ENCODE data around the gene UBXN6. TPM values are rescaled to one million over a fixed set of nuclear protein-coding genes. Genes with fewer than 3 reads are reported as not detected.

Gene UBXN6
- total and polyA plus RNA-seq, 2 of the 8 experiments (the other 6 are each of a cell fraction or from before 2014, with no cell fraction given) = 28.0 to 43.8 TPM

- no peak overlapping the region for H3K23ac ChIP-seq (ENCODE audit: insufficient read length)
- H3K4ac ChIP-seq (replicated peaks; ENCODE audit: insufficient read length, low read depth, low read length) = no peak overlapping the region
- no peak overlapping the region for H2AK5ac ChIP-seq (ENCODE audit: low read depth, low read length)
- no peak overlapping the region for H3K4me2 ChIP-seq (ENCODE audit: insufficient read depth in 1 of 2, low read depth in 2 of 2, low read length in 2 of 2)
- H3K4me3 ChIP-seq (ENCODE audit: extremely low read depth in 1 of 4, insufficient read depth in 2 of 4, low read depth in 3 of 4, low read length in 4 of 4) = no peak overlapping the region
- H4K5ac ChIP-seq (ENCODE audit: insufficient read length, low read depth, low read length) = no peak overlapping the region
- H2BK5ac ChIP-seq (ENCODE audit: low read depth, low read length) = no peak overlapping the region; the same call in 1 of the 2 replicates
- POLR2A ChIA-PET (ENCODE audit: partially characterized antibody) = interaction anchor here (0.8 to 58.1 kb wide), 9 partner anchors 11 to 95 kb away, joined by 3 to 1590 read pairs (median 3); partner anchors contain the start of genes CHAF1A, HDGFL2, SH3GL1 and UBXN6
- H3K18ac ChIP-seq (ENCODE audit: extremely low read depth, low read length) = no peak overlapping the region
- no peaks in the 10 kb centered on the region for H3K9me3 ChIP-seq (ENCODE audit: insufficient read depth in 2 of 2, low read depth in 1 of 2, low read length in 1 of 2)
- no peaks in the 10 kb centered on the region; a peak in 3 of 7 replicates for H3K4me1 ChIP-seq (replicated peaks in 1 of 4; ENCODE audit: control insufficient read depth in 3 of 4, insufficient read depth in 4 of 4, low read length in 3 of 4)
- FAIRE-seq = no peak
- H3K79me2 ChIP-seq (ENCODE audit: control insufficient read depth in 1 of 2, insufficient read depth in 2 of 2, low read length in 2 of 2) = no peaks in the 10 kb centered on the region
- H3K14ac ChIP-seq (ENCODE audit: insufficient read length) = no peak overlapping the region
- H4K8ac ChIP-seq (ENCODE audit: extremely low read depth, insufficient read depth, low read length) = no peak overlapping the region; the same call in 1 of the 2 replicates
- H4K91ac ChIP-seq (replicated peaks; ENCODE audit: insufficient read length, low read length) = no peak overlapping the region
- H2BK20ac ChIP-seq (ENCODE audit: low read length) = no peak overlapping the region
- H4K20me1 ChIP-seq (replicated peaks in 1 of 2; ENCODE audit: control insufficient read depth in 1 of 2, insufficient read depth in 2 of 2, low read length in 2 of 2) = peaks cover 6 to 18% of the 10 kb centered on the region in 2 experiments
- 92% methylated on average over 23 of the region's 24 CpGs; no CpG with 5 or more reads in 1 of the 2 experiments for WGBS, 2 experiments (ENCODE audit: extremely low coverage in 1 of 2, insufficient coverage in 1 of 2, insufficient read length in 1 of 2, insufficient replicate concordance in 2 of 2, low coverage in 1 of 2, low lambda C conversion rate in 2 of 2, missing lambda C conversion rate in 1 of 2)
- no peak for DNase-seq (ENCODE audit: low read depth in 1 of 2, low spot score in 2 of 2)
- H3K9ac ChIP-seq (replicated peaks in 1 of 4; ENCODE audit: extremely low read depth in 1 of 4, low read depth in 3 of 4, low read length in 3 of 4) = no peak overlapping the region
- no peaks in the 10 kb centered on the region for H3K23me2 ChIP-seq (ENCODE audit: low read depth, low read length)
- H2BK12ac ChIP-seq (ENCODE audit: low read depth, low read length) = no peak overlapping the region
- CTCF ChIA-PET (ENCODE audit: partially characterized antibody) = interaction anchor here (0.9 to 6.9 kb wide), 10 partner anchors 9 to 87 kb away, joined by 3 to 34 read pairs (median 4); partner anchors contain the start of gene CHAF1A
- no peak overlapping the region for H2AFZ ChIP-seq (ENCODE audit: low read length)
- no peaks in the 10 kb centered on the region for H3K79me1 ChIP-seq (ENCODE audit: low read depth, low read length)
- TF ChIP-seq SP4 (IDR thresholded peaks at IDR 0.05; ENCODE audit: low read length) (no peak), ATF3 (IDR thresholded peaks at IDR 0.05; ENCODE audit: insufficient read depth, low read depth, low read length) (no peak), MAX (IDR thresholded peaks at IDR 0.05) (0 out of 2 replicates have a peak, but pooled peaks have one; percentile 36), CTCF (IDR thresholded peaks at IDR 0.05; ENCODE audit: control extremely low read depth in 1 of 3, insufficient read depth in 1 of 3, low read depth in 1 of 3, low read length in 3 of 3) (peak in 1 of 3 experiments; percentile 25; a peak in 1 of 4 replicates), POLR2A (IDR thresholded peaks at IDR 0.05; ENCODE audit: control extremely low read depth in 1 of 2, low read depth in 2 of 2, low read length in 2 of 2) (peak in 1 of 2 experiments; percentile 36; a peak in 1 of 3 replicates)
- H2BK15ac ChIP-seq (ENCODE audit: low read length) = no peak overlapping the region
- H3K36me3 ChIP-seq (ENCODE audit: control insufficient read depth in 2 of 4, insufficient read depth in 4 of 4, low read length in 3 of 4) = peaks cover 10 to 26% (median 17%) of the 10 kb centered on the region in 4 experiments; a peak in 7 of 8 replicates
- no peaks in the 10 kb centered on the region for H3K27me3 ChIP-seq (replicated peaks in 1 of 4; ENCODE audit: control insufficient read depth in 3 of 4, extremely low read depth in 1 of 4, insufficient read depth in 3 of 4, low read length in 3 of 4)
- H3K56ac ChIP-seq (replicated peaks; ENCODE audit: insufficient read length, low read depth, low read length) = no peak overlapping the region
- H3K27ac ChIP-seq (ENCODE audit: low read depth, low read length) = no peak overlapping the region
- H2BK120ac ChIP-seq (replicated peaks; ENCODE audit: low read depth, low read length) = no peak overlapping the region
These were observed 8.5 kb downstream of the UBXN6 start for GRCh38 chr19:4449022-4449638.
